K562 (cell line): Measurements from ENCODE around the gene PDE4D.

Experiments used
- BRF1 ChIP-seq: IDR thresholded peaks from 3 replicates; pipeline ENCODE4 v1.6.1; 2011; ENCODE audit warnings: borderline replicate concordance, mild to moderate bottlenecking; ENCODE audit not compliant: insufficient read length; ENCODE audit errors: extremely low read depth
- CHD2 ChIP-seq: IDR thresholded peaks from 2 replicates; pipeline ENCODE4 v1.6.1; 2011; ENCODE audit warnings: low read depth, low read length
- CTCF ChIP-seq, 3 experiments: IDR thresholded peaks in 2 of 3; conservative IDR thresholded peaks in 1 of 3; 2 replicates each; pipeline ENCODE4 v1.5.1; 2011 to 2012; ENCODE audit warnings: low read length in 3 of 3, mild to moderate bottlenecking in 3 of 3, control low read depth in 2 of 3, improper control_type of control experiment in 1 of 3, inconsistent platforms in 1 of 3, low read depth in 1 of 3, mixed read lengths in 1 of 3, moderate library complexity in 1 of 3; ENCODE audit not compliant: insufficient read depth in 2 of 3
- FOS ChIP-seq: IDR thresholded peaks from 3 replicates; pipeline ENCODE4 v1.6.1; 2011; ENCODE audit not compliant: insufficient read length; ENCODE audit errors: extremely low read depth
- JUND ChIP-seq, 2 experiments: IDR thresholded peaks; 2 replicates in 1 of 2; 3 replicates in 1 of 2; pipeline ENCODE4 v1.6.1; 2011; ENCODE audit warnings: borderline replicate concordance in 2 of 2, low read depth in 2 of 2, low read length in 2 of 2, improper control_type of control experiment in 1 of 2, missing biosample characterization in 1 of 2, missing genetic modification characterization in 1 of 2, missing genetic modification reagents in 1 of 2
- MTA3 ChIP-seq: fragments of 450-650 bp; formaldehyde crosslinking; IDR thresholded peaks from 2 replicates; pipeline ENCODE4 v1.6.1; 2017; ENCODE audit warnings: mild to moderate bottlenecking, borderline replicate concordance
- SRF ChIP-seq, 2 experiments: fragments of 250-450, 450-650 bp in 1 of 2; sonication (Bioruptor Pico) in 1 of 2; sonication (generic) in 1 of 2; formaldehyde crosslinking; IDR thresholded peaks; 2 replicates each; pipeline versions ENCODE4 v1.5.0 to v1.5.1; 2020 to 2022; ENCODE audit warnings: mild to moderate bottlenecking in 1 of 2, missing genetic modification reagents in 1 of 2

DNA sequence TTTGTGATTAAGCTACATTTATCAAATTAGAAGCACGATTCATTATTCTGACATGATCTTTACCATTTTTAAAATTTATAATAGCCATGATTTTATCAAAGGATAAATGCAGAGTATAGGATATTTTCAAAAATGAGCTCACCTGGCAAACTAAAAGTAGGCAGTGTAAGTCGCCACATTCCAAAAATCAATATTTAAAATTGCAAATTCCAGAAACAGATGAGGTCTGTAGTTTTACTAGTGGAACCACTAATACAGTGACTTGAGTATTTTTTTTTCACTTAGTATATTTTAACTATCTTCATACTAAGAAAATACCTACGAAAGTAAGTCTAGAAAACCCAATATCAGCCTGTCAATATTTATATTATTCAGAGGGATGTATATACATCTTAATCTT lies 164.2 kb downstream of the PDE4D start:
- TF ChIP-seq CTCF (IDR thresholded peaks at IDR 0.05 in 2 of 3, conservative IDR thresholded peaks at IDR 0.05 in 1 of 3; ENCODE audit: insufficient read depth in 2 of 3, low read depth in 1 of 3, low read length in 3 of 3) (no peak), SRF (CRISPR knock-in tag; IDR thresholded peaks at IDR 0.05) (no peak), CHD2 (no peak), MTA3 (no peak), JUND (IDR thresholded peaks at IDR 0.05; ENCODE audit: borderline replicate concordance, low read depth, low read length) (no peak), JUND (tag; IDR thresholded peaks at IDR 0.05; ENCODE audit: borderline replicate concordance, low read depth, low read length) (no peak), BRF1 (no peak), FOS (no peak)
